Ishikawa (cell line): ENCODE results near the gene REXO1.

Experiments
- CEBPB ChIP-seq: IDR thresholded peaks from 2 replicates; pipeline ENCODE4 v1.6.1; 2012
- CREB1 ChIP-seq: IDR thresholded peaks from 2 replicates; pipeline ENCODE4 v1.6.1; 2012; ENCODE audit warnings: low read depth
- EGR1 ChIP-seq: IDR thresholded peaks from 2 replicates; pipeline ENCODE4 v1.6.1; 2012
- EP300 ChIP-seq: IDR thresholded peaks from 2 replicates; pipeline ENCODE4 v1.6.1; 2012; ENCODE audit warnings: borderline replicate concordance
- FOXM1 ChIP-seq: IDR thresholded peaks from 2 replicates; pipeline ENCODE4 v1.6.1; 2012; ENCODE audit warnings: low read depth, borderline replicate concordance
- NFIC ChIP-seq: IDR thresholded peaks from 2 replicates; pipeline ENCODE4 v1.6.1; 2012
- RAD21 ChIP-seq: IDR thresholded peaks from 2 replicates; pipeline ENCODE4 v1.6.1; 2012; ENCODE audit warnings: low read depth
- TAF1 ChIP-seq: IDR thresholded peaks from 2 replicates; pipeline ENCODE4 v1.6.1; 2012; ENCODE audit warnings: low read depth, mild to moderate bottlenecking
- TCF12 ChIP-seq: IDR thresholded peaks from 2 replicates; pipeline ENCODE4 v1.6.1; 2012; ENCODE audit warnings: low read depth
- TEAD4 ChIP-seq: IDR thresholded peaks from 2 replicates; pipeline ENCODE4 v1.6.1; 2012
- YY1 ChIP-seq: IDR thresholded peaks from 2 replicates; pipeline ENCODE4 v1.6.1; 2012; ENCODE audit warnings: low read depth
- ZBTB7A ChIP-seq: IDR thresholded peaks from 2 replicates; pipeline ENCODE4 v1.6.1; 2012; ENCODE audit warnings: low read depth
- TF ChIP-seq, protein P1 (sequence below): IDR thresholded peaks from 2 replicates; pipeline ENCODE4 v1.6.1; 2012
- TF ChIP-seq, protein P2 (sequence below): IDR thresholded peaks from 2 replicates; pipeline ENCODE4 v1.6.1; 2012
- TF ChIP-seq, protein P3 (sequence below): IDR thresholded peaks from 2 replicates; pipeline ENCODE4 v1.6.1; 2012; ENCODE audit warnings: low read depth, mild to moderate bottlenecking

REXO1 gene

DNA sequence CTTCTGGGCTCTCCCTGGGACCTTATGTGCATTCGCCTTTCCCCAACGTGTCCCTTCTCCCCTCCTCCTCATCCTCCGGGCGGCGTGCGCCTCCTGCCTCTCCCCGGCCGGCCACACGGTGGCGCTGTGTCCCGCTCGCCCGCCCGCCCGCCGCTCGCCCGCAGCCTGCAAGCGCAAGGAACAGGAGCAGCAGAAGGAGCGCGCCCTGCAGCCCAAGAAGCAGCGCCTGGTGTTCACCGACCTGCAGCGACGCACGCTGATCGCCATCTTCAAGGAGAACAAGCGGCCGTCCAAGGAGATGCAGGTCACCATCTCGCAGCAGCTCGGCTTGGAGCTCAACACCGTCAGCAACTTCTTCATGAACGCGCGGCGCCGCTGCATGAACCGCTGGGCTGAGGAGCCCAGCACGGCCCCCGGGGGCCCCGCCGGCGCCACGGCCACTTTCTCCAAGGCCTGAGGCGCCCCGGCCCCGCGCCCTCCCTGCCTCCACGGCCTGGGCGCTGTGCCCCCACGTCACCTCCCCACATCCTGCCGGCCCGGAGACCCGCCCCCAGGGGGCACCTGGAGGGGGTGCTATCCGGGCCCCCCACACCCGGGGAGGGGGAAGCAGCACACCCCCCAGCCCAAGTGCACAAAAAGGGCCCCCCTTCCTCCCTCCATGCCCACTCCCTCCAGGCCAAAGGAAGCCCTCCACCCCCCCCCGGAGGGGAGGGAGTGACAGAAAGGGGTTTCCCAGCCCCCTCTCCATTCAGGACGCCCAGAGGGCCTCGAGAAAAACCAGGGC lies 73.1 kb downstream of the REXO1 start:
- 0 out of 2 replicates have a peak, but pooled peaks have one; percentile 11 for TF ChIP-seq RAD21
- TF ChIP-seq, protein P1, sequence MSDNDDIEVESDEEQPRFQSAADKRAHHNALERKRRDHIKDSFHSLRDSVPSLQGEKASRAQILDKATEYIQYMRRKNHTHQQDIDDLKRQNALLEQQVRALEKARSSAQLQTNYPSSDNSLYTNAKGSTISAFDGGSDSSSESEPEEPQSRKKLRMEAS: no peak
- TF ChIP-seq ZBTB7A: no peak
- TF ChIP-seq, protein P2, sequence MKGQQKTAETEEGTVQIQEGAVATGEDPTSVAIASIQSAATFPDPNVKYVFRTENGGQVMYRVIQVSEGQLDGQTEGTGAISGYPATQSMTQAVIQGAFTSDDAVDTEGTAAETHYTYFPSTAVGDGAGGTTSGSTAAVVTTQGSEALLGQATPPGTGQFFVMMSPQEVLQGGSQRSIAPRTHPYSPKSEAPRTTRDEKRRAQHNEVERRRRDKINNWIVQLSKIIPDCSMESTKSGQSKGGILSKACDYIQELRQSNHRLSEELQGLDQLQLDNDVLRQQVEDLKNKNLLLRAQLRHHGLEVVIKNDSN: no peak
- no peak for TF ChIP-seq TEAD4
- TF ChIP-seq CREB1: no peak
- no peak for TF ChIP-seq TAF1
- TF ChIP-seq FOXM1: no peak

DNA sequence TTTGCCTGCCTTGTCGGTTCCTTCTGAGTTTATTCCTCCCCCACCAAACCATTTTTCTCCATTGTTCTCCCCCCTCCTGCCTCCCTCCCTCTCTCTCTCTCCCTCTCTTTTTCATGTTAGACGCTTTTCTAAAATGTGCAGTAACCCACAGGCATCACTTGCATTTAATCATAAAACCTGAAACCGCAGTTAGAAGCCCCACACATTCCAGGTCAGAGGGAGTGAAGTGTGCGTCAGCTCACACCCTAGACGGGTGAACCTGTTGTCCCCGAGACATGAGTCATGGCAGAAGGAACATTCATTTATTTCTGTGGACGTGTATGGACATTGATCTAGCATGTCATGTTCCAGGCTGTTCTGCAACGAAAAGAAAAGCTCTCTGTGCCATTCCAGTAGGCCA lies 75.1 kb downstream of the REXO1 start:
- TF ChIP-seq CREB1: no peak
- no peak for TF ChIP-seq TAF1
- TF ChIP-seq, protein P2: no peak
- TF ChIP-seq NFIC: no peak
- TF ChIP-seq TCF12: no peak
- no peak for TF ChIP-seq YY1
- TF ChIP-seq EP300: no peak
- no peak for TF ChIP-seq FOXM1
- no peak for TF ChIP-seq RAD21
- TF ChIP-seq ZBTB7A: no peak
- TF ChIP-seq, protein P1: no peak
- TF ChIP-seq, protein P3, sequence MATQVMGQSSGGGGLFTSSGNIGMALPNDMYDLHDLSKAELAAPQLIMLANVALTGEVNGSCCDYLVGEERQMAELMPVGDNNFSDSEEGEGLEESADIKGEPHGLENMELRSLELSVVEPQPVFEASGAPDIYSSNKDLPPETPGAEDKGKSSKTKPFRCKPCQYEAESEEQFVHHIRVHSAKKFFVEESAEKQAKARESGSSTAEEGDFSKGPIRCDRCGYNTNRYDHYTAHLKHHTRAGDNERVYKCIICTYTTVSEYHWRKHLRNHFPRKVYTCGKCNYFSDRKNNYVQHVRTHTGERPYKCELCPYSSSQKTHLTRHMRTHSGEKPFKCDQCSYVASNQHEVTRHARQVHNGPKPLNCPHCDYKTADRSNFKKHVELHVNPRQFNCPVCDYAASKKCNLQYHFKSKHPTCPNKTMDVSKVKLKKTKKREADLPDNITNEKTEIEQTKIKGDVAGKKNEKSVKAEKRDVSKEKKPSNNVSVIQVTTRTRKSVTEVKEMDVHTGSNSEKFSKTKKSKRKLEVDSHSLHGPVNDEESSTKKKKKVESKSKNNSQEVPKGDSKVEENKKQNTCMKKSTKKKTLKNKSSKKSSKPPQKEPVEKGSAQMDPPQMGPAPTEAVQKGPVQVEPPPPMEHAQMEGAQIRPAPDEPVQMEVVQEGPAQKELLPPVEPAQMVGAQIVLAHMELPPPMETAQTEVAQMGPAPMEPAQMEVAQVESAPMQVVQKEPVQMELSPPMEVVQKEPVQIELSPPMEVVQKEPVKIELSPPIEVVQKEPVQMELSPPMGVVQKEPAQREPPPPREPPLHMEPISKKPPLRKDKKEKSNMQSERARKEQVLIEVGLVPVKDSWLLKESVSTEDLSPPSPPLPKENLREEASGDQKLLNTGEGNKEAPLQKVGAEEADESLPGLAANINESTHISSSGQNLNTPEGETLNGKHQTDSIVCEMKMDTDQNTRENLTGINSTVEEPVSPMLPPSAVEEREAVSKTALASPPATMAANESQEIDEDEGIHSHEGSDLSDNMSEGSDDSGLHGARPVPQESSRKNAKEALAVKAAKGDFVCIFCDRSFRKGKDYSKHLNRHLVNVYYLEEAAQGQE: no peak
- TF ChIP-seq EGR1: no peak
- no peak for TF ChIP-seq TEAD4
- no peak for TF ChIP-seq CEBPB

DNA sequence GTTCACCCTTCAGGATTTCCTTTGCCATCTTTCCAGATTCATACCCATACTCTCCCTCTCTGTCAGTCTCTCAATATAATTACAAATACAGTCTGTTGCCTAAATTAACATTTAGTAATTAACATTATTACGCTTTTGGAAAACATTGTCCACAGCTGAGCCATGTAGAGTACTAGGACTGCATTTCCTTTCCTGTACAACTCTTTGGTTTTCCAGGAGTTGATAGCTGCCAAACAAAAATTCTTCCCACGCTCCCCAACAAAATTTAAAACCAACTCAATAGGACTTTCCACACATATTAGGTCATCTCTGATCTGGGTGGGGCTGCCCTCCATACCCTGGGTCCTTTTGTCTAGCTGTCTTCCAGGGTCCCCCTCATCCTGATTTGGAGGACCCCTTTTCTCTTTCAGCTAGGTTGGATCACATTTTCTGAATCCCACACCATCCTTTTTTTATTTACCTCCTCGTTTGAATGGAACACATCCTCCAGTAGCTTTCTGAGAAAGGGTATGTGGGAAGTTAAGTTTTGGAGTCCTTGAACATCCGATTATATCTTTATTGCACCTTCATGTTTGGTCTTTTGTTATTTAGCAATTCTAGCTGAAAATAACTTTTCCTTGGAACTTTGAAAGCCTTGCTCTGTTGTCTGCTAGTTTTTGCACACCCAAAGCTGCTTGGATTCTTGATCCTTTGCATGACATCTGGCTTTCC lies 77.3 kb downstream of the REXO1 start:
- TF ChIP-seq, protein P1: no peak
- TF ChIP-seq RAD21 (no peak), FOXM1 (no peak), EGR1 (no peak), EP300 (no peak), CREB1 (no peak), YY1 (no peak), ZBTB7A (no peak), TCF12 (no peak), NFIC (no peak)
- TF ChIP-seq, protein P2: no peak

DNA sequence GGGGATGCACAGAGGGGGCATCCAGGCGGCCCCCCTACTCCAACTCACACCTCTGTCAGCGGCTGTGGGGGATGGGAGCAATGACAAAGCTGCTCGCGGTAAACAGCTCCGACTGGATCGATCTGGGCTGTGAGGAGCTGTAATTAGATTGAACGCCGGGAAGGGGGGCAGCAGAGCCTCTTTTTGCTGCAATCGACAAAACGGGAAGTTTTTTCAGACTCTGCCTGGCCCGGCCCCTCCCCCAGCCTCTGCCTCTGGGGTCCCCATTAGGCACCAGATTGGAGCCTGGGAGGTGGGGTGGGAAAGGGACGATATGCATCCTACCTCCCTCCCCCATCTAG lies 78.7 kb downstream of the REXO1 start:
- TF ChIP-seq, protein P2: no peak
- TF ChIP-seq TAF1 (no peak), YY1 (no peak), TCF12 (no peak), CREB1 (no peak), CEBPB (no peak), ZBTB7A (no peak), EP300 (no peak)
- TF ChIP-seq, protein P1: no peak

DNA sequence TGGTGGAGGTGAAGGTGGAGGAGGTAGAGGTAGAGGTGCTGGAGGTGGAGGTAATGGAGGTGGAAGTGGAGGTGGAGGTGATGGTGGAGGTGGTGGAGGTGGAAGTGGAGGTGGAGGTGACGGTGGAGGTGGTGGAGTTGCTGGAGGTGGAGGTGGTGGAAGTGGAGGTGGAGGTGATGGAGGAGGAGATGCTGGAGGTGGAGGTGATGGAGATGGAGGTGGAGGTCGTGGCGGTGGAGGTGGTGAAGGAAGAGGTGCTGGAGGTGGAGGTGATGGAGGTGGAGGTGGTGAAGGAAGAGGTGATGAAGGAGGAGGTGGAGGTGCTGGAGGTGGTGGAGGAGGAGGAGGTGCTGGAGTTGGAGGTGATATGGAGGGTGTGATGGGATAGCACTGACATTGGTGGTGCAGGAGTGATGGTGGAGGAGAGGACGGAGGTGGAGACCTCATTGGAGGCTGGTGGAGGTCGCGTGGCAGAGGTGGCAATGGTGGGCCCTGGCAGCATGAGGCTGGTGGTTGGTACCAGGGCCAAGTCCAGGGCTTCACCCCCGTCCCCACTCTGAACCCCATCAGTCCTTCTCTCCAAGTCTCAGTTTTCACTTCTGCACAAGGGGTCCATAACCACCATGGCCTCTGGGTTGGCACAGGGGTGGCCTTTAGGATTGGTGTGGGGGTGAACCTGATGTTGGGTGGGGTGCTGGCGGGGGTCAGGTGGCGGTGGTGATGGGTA lies 79.2 kb downstream of the REXO1 start:
- TF ChIP-seq, protein P1: no peak
- TF ChIP-seq CEBPB: no peak
- TF ChIP-seq TCF12: no peak
- TF ChIP-seq NFIC: no peak
- TF ChIP-seq, protein P2: no peak
- TF ChIP-seq CREB1: no peak
- TF ChIP-seq EGR1: no peak
